Stimulated activated CD4-positive, alpha-beta T cell treated with anti-CD3 and anti-CD28 coated beads, Interleukin-12 subunit alpha, Interleukin-12 subunit beta, amount 100 ng/mL, for 48 hours (primary cell): Measurements from ENCODE around the gene COLEC12.

Experiments used
- DNase-seq, 3 donors: peaks; one replicate each; pipeline ENCODE4 v3.0.0-alpha.2; 2020; ENCODE audit warnings: low read depth in 2 of 3, low spot score in 1 of 3

The COLEC12 gene

GRCh38 chr18:390741-391478 is 109.6 kb downstream of the COLEC12 start:
- no peak for DNase-seq

GRCh38 chr18:389658-390357 is 110.7 kb downstream of the COLEC12 start:
- no peak for DNase-seq

- no peak for DNase-seq
Observed at GRCh38 chr18:388200-388599, 112.3 kb downstream of the COLEC12 start.

GRCh38 chr18:386994-387393 is 113.5 kb downstream of the COLEC12 start:
- DNase-seq = no peak

- no peak for DNase-seq
Observed at GRCh38 chr18:384897-385296, 115.6 kb downstream of the COLEC12 start.

GRCh38 chr18:383135-383534 is 117.4 kb downstream of the COLEC12 start:
- DNase-seq = no peak

- DNase-seq = no peak
Observed at GRCh38 chr18:382423-382984, 118.0 kb downstream of the COLEC12 start.

GRCh38 chr18:379681-380330 is 120.7 kb downstream of the COLEC12 start:
- DNase-seq = no peak

GRCh38 chr18:378079-378478 is 122.4 kb downstream of the COLEC12 start:
- DNase-seq = no peak

- DNase-seq = no peak
Observed at GRCh38 chr18:377088-377487, 123.4 kb downstream of the COLEC12 start.

- no peak for DNase-seq
Observed at GRCh38 chr18:376311-376710, 124.2 kb downstream of the COLEC12 start.

GRCh38 chr18:374721-375168 is 125.8 kb downstream of the COLEC12 start:
- no peak for DNase-seq

GRCh38 chr18:373780-374179 is 126.7 kb downstream of the COLEC12 start:
- no peak for DNase-seq

GRCh38 chr18:371609-371982 is 128.9 kb downstream of the COLEC12 start:
- no peak for DNase-seq

GRCh38 chr18:370751-371608 is 129.5 kb downstream of the COLEC12 start:
- no peak for DNase-seq

GRCh38 chr18:369224-370015 is 131.1 kb downstream of the COLEC12 start:
- DNase-seq = no peak

GRCh38 chr18:366466-367061 is 133.9 kb downstream of the COLEC12 start:
- no peak for DNase-seq

- DNase-seq = no peak
Observed at GRCh38 chr18:365651-366050, 134.8 kb downstream of the COLEC12 start.

GRCh38 chr18:364256-364826 is 136.2 kb downstream of the COLEC12 start:
- DNase-seq = no peak
